ENCODE measurements around the gene STUM.
A peak's percentile ranks its signal among the peaks of the same experiment; 100 is the strongest.

GRCh38 chr1:226608699-226609505 lies 60.3 kb downstream of the STUM start:
- TF ChIP-seq CTCF (optimal IDR thresholded peaks at IDR 0.05 in 1 of 3, IDR thresholded peaks at IDR 0.05 in 1 of 3, conservative IDR thresholded peaks at IDR 0.05 in 1 of 3; ENCODE audit: extremely low read depth in 1 of 3, insufficient read depth in 2 of 3, low read length in 3 of 3) (peak; percentile 70 to 93 (median 83)), EZH2 (IDR thresholded peaks at IDR 0.05; ENCODE audit: low read length) (no peak)

All from keratinocyte (primary cell).